ENCODE measurements around the gene RADIL.
"Not testable (repeated sequence)": the region's sequence is repeated elsewhere in the genome, so short reads cannot be mapped to it uniquely, and the experiment has no call there.

Gene RADIL, protein sequence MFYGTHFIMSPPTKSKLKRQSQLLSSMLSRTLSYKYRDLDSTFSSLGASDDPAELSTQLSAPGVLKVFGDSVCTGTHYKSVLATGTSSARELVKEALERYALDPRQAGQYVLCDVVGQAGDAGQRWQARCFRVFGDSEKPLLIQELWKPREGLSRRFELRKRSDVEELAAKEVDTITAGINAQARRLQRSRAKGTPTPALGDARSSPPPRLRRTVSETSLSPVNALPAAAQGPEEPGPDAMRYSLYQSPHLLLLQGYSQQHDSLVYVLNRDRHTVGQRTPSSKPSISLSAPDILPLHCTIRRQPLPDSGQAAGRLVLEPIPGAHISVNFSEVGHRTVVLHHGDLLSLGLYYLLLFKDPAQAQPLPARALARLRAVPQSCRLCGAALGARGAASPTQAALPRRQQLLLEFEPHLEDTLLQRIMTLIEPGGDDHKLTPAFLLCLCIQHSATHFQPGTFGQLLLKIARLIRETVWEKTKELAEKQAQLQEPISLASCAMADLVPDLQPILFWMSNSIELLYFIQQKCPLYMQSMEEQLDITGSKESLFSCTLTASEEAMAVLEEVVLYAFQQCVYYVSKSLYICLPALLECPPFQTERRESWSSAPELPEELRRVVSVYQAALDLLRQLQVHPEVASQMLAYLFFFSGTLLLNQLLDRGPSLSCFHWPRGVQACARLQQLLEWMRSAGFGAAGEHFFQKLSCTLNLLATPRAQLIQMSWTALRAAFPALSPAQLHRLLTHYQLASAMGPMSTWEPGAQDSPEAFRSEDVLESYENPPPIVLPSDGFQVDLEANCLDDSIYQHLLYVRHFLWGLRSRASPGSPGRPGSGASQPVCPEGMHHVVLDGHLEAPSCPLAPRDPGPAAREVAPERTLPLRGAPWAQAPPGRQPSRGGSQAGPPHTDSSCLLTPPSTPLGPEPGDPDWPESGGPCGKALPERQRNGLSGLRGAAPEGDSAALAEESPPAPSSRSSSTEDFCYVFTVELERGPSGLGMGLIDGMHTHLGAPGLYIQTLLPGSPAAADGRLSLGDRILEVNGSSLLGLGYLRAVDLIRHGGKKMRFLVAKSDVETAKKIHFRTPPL

GRCh38 chr7:4883372-4884144 is at the start of gene RADIL:
Gene RADIL, minus strand, starts transcription at chr7:4883716. Its CDS starts 5,577 bp downstream, at chr7:4878139.
- intact Hi-C loops (cut with DNase I) = loop anchor here (2.0 to 10.0 kb wide), 3 partner anchors 39 to 91 kb away; no protein-coding TSS in a partner anchor
- peak; percentile 86 to 99 (median 94) for DNase-seq

DNA sequence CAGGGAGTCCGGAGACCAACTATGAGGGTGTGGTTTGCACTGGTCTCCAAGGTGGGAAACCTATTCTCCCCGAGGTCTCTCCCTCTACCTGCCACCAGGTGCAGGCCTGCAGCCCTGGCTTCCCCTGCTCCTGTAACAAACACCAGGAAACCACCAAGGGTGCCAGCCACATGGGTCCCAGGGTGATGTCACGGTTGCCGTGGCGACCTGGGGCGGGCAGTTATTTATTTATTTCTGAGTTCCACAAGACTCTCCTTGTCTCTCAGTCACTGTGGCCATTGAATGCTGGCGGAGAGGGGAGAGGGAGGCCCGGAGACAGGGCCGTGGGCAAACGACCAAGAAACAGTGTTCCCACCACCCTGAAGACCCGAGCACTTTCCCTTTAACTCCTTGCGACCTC is 48.4 kb upstream of the RADIL start:
- intact Hi-C loops (cut with DNase I) = no loop called here
- DNase-seq = peak; percentile 73 to 96 (median 83)

DNA sequence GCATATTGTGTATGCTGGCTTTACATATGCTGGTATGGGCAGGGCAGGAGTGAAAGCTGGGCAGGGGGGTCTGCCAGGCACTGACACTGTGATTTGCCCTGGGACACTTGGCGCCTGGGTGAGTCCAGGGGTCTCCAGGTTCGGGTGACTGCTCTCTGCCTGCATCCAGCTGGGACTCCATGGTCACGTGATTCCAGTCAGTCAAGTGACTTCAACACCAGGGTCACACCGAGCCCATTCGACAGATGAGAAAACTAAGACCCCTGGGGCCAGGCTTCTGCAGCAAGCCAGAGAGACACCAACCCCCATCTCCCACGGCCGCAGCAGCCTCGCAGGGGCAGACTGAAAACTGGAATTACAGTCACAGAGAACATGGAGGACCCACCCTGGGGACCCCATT is 45.5 kb upstream of the RADIL start:
- intact Hi-C loops (cut with DNase I) = no loop called here
- DNase-seq = no peak

DNA sequence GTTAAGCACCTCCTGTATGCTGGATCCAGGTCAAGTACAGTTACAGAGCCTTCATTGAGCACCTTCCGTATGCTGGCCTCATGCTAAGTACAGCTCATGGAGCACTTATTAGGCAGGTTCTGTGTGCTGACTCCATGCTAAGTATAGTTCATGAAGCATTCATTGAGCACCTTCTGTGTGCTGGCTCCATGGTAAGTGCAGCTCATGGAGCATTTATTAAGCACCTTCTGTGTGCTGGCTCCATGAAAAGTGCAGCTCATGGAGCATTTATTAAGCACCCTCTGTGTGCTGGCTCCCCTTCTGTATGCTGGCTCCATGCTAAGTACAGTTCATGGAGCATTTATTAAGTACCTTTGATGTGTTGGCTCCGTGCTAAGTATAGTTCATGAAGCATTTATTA is 44.9 kb upstream of the RADIL start:
- intact Hi-C loops (cut with DNase I) = no loop called here
- no peak for DNase-seq

GRCh38 chr7:4919969-4920766 is 36.7 kb upstream of the RADIL start:
- intact Hi-C loops (cut with DNase I) = no loop called here
- DNase-seq = no peak

- no peak for DNase-seq
- intact Hi-C loops (cut with DNase I) = no loop called here
Observed at GRCh38 chr7:4916113-4916512, 32.6 kb upstream of the RADIL start.

GRCh38 chr7:4911111-4911828 is 27.8 kb upstream of the RADIL start:
- intact Hi-C loops (cut with DNase I) = no loop called here

DNA sequence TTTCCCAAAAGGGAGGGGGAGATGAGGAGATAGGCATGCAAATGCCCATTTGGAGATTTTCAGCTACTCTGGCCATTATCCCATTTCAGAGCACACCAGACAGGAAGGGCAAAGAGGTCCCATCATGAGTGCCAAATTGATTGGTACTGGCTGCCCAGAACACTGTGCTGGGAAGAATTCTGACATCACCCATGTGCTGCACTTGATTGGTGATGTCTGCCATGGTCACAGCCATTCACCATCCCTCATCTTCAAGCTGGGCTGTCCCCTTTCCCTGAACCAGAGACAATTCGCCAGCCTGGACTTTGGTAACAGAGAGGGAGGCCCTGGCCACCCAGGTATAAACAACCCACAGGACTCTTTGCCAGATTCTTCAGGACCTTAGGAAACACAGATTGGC is 23.2 kb upstream of the RADIL start:
- intact Hi-C loops (cut with DNase I) = no loop called here
- DNase-seq = peak in 1 of 10 donors; percentile 2

More at GRCh38 chr7:4911111-4911828, 27.8 kb upstream of the RADIL start:
- DNase-seq = peak in 1 of 10 donors; percentile 60

DNA sequence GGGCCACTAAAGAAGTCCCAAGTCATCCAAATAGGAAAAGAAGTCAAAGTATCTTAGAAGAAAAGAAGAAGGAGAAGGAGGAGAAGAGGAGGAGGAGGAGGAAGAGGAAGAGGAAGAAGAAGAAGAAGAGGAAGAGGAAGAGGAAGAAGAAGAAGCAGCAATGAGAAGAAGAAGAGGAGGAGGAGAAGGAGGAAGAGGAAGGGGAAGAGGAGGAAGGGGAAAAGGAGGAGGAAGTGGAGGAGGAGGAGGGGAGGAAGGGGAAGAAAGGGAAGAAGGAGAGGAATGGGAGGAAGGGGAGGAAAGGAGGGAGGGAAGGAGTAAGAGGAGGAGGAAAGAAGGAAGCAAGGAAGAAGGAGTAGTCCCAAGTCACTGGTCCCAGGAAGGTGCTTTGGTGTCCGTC is 21.7 kb upstream of the RADIL start:
- intact Hi-C loops (cut with DNase I) = no loop called here
- DNase-seq = no peak

- no peak for DNase-seq
- intact Hi-C loops (cut with DNase I) = no loop called here
Observed at GRCh38 chr7:4904346-4904745, 20.8 kb upstream of the RADIL start.

DNA sequence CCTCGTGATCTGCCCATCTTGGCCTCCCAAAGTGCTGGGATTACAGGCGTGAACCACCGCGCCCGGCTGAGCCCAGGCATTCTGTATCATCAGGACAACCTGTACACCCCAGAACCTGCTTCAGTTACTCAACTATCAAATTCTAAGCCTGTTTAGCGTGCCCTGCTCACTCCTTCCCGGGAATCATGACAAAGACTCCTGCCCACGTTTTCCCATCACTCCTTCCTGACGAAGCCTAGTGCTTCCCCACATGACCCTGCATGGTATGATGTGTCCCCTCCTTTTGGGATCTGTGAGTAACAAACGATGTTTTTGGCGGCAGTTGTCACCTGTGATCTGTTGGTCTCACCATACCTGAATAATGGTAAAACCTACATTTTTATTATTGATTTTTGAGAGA is 12.2 kb upstream of the RADIL start:
- no peak for DNase-seq
- intact Hi-C loops (cut with DNase I) = no loop called here

- intact Hi-C loops (cut with DNase I) = no loop called here
- DNase-seq = peak in 1 of 10 donors; percentile 50
Observed at GRCh38 chr7:4894482-4894881, 11.0 kb upstream of the RADIL start.

DNA sequence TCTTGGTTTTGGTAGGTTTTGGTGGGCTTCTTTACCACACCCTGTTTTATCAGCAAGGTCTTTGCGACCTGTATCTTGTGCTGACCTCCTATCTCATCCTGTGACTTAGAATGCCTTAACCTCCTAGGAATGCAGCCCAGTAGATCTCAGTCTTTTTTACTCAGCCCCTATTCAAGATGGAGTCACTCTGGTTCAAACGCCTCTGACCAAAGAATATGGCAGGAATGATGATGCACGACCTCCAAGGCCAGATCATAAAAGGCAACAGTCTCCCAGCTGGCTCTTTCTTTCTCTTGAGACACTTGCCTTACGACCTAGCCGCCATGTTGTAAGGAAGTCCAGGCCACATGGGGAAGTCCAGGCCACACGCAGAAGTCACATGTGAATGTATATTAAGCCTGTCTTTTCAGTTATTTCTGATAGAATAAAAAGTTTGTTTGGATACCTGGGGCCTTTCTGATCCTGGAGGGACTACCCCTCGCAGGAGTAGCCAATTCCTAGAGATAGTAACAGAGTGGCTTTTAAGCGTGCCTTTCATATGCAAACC is 10.5 kb upstream of the RADIL start:
- peak in 1 of 10 donors; percentile 37 for DNase-seq
- intact Hi-C loops (cut with DNase I) = no loop called here

DNA sequence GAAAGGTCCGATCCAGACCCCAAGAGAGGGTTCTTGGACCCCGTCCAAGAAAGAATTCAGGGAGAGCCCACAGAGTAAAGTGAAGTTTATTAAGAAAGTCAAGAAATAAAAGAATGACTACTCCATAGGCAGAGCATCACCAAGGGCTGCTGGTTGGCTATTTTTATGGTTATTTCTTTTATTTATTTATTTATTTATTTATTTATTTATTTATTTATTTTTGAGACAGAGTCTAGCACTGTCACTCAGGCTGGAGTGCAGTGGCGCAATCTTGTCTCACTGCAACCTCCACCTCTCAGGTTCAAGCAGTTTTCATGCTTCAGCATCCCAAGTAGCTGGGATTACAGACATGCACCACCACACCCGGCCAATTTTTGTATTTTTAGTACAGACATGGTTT is 9.7 kb upstream of the RADIL start:
- intact Hi-C loops (cut with DNase I); DNase-seq: not testable (repeated sequence)

DNA sequence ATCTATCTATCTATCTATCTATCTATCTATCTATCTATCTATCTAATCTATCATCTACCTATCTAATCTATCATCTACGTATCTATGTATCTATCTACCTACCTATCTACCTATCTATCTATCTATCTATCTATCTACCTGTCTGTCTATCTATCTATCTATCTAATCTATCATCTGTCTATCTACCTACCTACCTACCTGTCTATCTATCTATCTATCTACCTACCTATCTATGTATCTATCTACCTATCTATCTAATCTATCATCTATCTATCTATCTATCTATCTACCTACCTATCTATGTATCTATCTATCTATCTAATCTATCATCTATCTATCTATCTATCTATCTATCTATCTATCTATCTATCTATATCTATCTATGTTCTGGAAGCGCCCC is 8.0 kb upstream of the RADIL start:
- intact Hi-C loops (cut with DNase I); DNase-seq: not testable (repeated sequence)

DNA sequence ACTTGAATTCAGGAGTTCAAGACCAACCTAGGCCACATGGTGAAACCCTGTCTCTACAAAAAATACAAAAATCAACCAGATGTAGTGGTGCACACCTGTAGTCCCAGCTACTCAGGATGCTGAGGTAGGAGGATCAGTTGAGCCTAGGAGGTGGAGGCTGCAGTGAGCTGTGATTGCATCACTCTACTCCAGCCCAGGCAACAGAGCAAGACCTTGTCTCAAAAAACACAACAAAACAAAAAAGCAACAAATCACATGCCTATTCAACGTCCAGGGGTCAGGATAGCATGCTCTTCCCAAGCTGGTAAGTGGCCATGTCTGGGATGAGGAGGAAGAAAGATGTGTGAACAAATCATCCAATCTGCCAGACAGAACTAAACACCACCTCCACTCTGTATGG is 6.2 kb upstream of the RADIL start:
- intact Hi-C loops (cut with DNase I) = loop anchor here (10.0 kb wide), 1 partner anchor 85 kb away; no protein-coding TSS in a partner anchor

DNA sequence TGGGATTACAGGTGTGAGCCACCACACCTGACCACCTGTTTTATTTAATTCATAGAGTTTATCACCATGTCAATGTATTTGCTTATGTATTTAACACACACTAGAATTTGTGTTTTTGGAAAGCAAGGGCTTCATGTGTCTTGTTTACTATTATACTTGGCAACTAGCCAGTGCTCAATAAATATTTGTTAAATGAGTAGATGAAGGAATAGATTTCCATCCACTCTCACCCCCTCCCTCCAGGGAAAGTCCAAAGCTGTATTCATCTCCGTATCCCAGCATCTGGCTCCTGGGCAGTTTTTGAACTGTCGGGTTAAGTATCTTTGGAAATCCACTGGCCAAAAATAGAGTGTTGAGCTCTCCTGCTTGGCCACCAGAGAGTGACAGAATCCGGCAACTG is 4.6 kb upstream of the RADIL start:
- peak in 2 of 10 donors; percentile 26 to 30 for DNase-seq
- intact Hi-C loops (cut with DNase I) = loop anchor here (10.0 kb wide), 1 partner anchor 87 kb away; no protein-coding TSS in a partner anchor

More for the DNA sequence above, 6.2 kb upstream of the RADIL start:
- DNase-seq = no peak

GRCh38 chr7:4886671-4887070 is 3.2 kb upstream of the RADIL start:
- intact Hi-C loops (cut with DNase I) = loop anchor here (10.0 kb wide), 1 partner anchor 88 kb away; no protein-coding TSS in a partner anchor
- DNase-seq = peak in 2 of 10 donors; percentile 1 to 17

Data from posterior cingulate gyrus (tissue), 11 donors.